ENCODE measurements around the gene ZNF90.

The ZNF90 gene

DNA sequence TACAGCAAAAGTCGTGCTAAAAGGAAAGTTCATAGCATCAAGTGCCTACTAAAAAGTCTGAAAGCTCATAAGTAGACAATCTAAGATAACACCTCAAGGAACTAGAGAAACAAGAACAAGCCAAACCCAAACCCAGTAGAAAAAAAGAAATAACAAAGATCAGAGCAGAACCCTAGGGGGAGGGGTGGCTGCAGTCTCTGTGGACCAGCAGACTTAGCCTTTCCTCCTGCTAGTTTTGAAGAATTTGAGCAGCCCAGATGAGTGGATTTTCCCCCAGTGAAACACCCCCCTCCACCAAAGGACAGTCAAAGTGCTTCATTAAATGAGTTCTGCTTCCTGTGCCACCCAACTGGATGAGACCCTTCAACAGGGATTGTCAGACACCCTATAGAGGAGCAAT is 86.7 kb downstream of the ZNF90 start:
- Histone ChIP-seq H2AFZ (ENCODE audit: low read length, unreplicated experiment) (no peak overlapping the region), H3K4me3 (ENCODE audit: low read depth, low read length) (no peak overlapping the region), H3K27me3 (ENCODE audit: insufficient read depth, low read length) (no peaks in the 10 kb centered on the region), H3K4me1 (ENCODE audit: control insufficient read depth, insufficient read depth, low read length, unreplicated experiment) (no peaks in the 10 kb centered on the region), H3K79me2 (ENCODE audit: control insufficient read depth, insufficient read depth, low read length, unreplicated experiment) (peaks cover 14% of the 10 kb centered on the region), H3K27ac (ENCODE audit: low read depth, low read length) (no peak overlapping the region), H3K36me3 (ENCODE audit: insufficient read depth, low read length) (0 out of 2 replicates have a peak, but pooled peaks cover 4% of the 10 kb centered on the region)

GRCh38 chr19:20165971-20166592 is 88.3 kb downstream of the ZNF90 start:
- Histone ChIP-seq H3K4me1 (ENCODE audit: control insufficient read depth, insufficient read depth, low read length, unreplicated experiment) (no peaks in the 10 kb centered on the region), H2AFZ (ENCODE audit: low read length, unreplicated experiment) (no peak overlapping the region), H3K4me3 (ENCODE audit: low read depth, low read length) (no peak overlapping the region), H3K27me3 (ENCODE audit: insufficient read depth, low read length) (no peaks in the 10 kb centered on the region), H3K36me3 (ENCODE audit: insufficient read depth, low read length) (0 out of 2 replicates have a peak, but pooled peaks cover 6% of the 10 kb centered on the region), H3K27ac (ENCODE audit: low read depth, low read length) (no peak overlapping the region), H3K79me2 (ENCODE audit: control insufficient read depth, insufficient read depth, low read length, unreplicated experiment) (peaks cover 21% of the 10 kb centered on the region)

DNA sequence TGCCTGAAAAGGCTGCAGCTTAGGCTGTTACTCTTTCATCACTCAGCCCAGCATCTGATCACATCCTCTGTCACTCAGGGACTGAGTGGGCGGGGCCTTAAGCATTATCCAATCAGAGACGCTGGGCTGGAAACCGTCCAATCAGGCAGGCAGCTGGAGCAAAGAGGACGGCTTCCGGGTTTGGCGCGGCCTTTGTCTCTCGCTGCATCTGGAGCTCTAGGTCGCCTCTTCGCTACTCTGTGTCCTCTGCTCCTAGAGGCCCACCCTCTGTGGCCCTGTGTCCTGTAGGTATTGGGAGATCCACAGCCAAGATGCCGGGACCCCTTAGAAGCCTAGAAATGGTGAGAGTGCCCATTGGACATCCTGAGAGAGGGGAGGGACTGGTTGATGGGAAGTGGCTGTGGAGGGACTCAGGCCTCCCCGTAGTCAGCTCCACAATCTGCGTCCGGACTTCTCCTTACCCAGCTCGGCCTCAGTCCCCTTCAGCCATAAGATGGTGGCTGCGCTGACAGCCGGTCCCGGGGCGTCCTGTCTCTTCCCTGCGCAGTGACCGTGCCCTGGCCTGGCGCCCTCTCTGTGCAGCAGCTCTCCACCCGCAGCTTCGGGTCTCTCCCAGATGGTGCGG is 89.3 kb downstream of the ZNF90 start, which contains the start of gene ZNF486:
TSS of gene ZNF486 (plus strand) at position 195 of the 625 bp plus-strand sequence. CDS start at position 312, 117 bp downstream.
- peak within 1 kb of the TSS; percentile 82 for H3K27ac ChIP-seq (ENCODE audit: low read depth, low read length)
- peak within 1 kb of the TSS; percentile 88 for H3K4me3 ChIP-seq (ENCODE audit: low read depth, low read length)
- no peaks in the 10 kb centered on the region for H3K27me3 ChIP-seq (ENCODE audit: insufficient read depth, low read length)
- H3K79me2 ChIP-seq (ENCODE audit: control insufficient read depth, insufficient read depth, low read length, unreplicated experiment), result peaks cover 21% of the 10 kb centered on the region
- H3K4me1 ChIP-seq (ENCODE audit: control insufficient read depth, insufficient read depth, low read length, unreplicated experiment), result no peaks in the 10 kb centered on the region
- H3K36me3 ChIP-seq (ENCODE audit: insufficient read depth, low read length), result peaks cover 9% of the 10 kb centered on the region
- peak within 1 kb of the TSS; percentile 70 for H2AFZ ChIP-seq (ENCODE audit: low read length, unreplicated experiment)

DNA sequence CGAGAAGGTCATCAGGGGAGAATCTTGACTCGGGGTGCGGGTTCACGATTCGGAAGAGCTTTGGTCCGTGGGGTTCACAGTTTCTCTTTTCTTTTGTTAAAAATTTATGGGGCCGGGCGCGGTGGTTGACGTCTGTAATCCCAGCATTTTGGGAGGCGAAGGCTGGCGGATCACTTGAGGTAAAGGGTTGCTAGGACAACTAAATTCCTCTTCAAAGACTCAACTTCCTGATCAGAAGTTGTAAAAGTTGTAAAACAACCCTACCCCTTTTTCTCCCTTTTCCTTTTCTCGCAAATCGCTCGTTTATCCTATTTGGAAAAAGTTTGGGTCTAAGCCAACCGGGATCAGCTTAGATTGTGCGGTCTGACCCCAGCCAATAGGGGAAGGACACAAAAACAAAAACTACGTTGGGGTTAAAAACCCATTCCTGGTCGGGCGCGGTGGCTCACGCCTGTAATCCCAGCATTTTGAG is 89.9 kb downstream of the ZNF90 start:
- peak overlapping the region; percentile 70 for H2AFZ ChIP-seq (ENCODE audit: low read length, unreplicated experiment)
- H3K4me3 ChIP-seq (ENCODE audit: low read depth, low read length), result peak overlapping the region; percentile 88
- H3K27ac ChIP-seq (ENCODE audit: low read depth, low read length), result peak overlapping the region; percentile 82

More for the DNA sequence above, 89.9 kb downstream of the ZNF90 start:
- Histone ChIP-seq H3K4me1 (ENCODE audit: control insufficient read depth, insufficient read depth, low read length, unreplicated experiment) (no peaks in the 10 kb centered on the region), H3K36me3 (ENCODE audit: insufficient read depth, low read length) (peaks cover 13% of the 10 kb centered on the region), H3K27me3 (ENCODE audit: insufficient read depth, low read length) (no peaks in the 10 kb centered on the region), H3K79me2 (ENCODE audit: control insufficient read depth, insufficient read depth, low read length, unreplicated experiment) (peaks cover 23% of the 10 kb centered on the region)

Measured in ACC112 (cell line).